Liver (tissue), 9 donors: Measurements from ENCODE around the gene MTF1. TPM values are rescaled to one million over a fixed set of nuclear protein-coding genes. Genes with fewer than 3 reads are reported as not detected.
A peak's percentile ranks its signal among the peaks of the same experiment; 100 is the strongest.

Experiments used
- DNase-seq: peaks from one replicate; pipeline ENCODE4 v3.0.0-alpha.2; 2017; ENCODE audit warnings: low spot score
- H3K27ac ChIP-seq, 2 donors: one replicate each; pipeline ENCODE4 v1.7.0; 2013; ENCODE audit warnings: inconsistent platforms in 2 of 2, low read length in 2 of 2, control low read depth in 1 of 2, low read depth in 1 of 2, mild to moderate bottlenecking in 1 of 2
- H3K27me3 ChIP-seq, 4 donors: one replicate each; pipeline versions ENCODE4 v1.6.1 to v1.7.0; 2013; ENCODE audit warnings: low read length in 3 of 4, inconsistent platforms in 1 of 4, mild to moderate bottlenecking in 1 of 4, moderate library complexity in 1 of 4; ENCODE audit not compliant: control insufficient read depth in 4 of 4, insufficient read depth in 4 of 4
- H3K36me3 ChIP-seq, 4 donors: one replicate each; pipeline versions ENCODE4 v1.6.1 to v1.7.0; 2013; ENCODE audit warnings: low read length in 3 of 4, mild to moderate bottlenecking in 3 of 4, low read depth in 1 of 4, moderate library complexity in 1 of 4; ENCODE audit not compliant: control insufficient read depth in 4 of 4, insufficient read depth in 3 of 4
- H3K4me1 ChIP-seq, 4 donors: one replicate each; pipeline versions ENCODE4 v1.6.1 to v1.7.0; 2013; ENCODE audit warnings: low read length in 3 of 4, mild to moderate bottlenecking in 3 of 4, moderate library complexity in 1 of 4; ENCODE audit not compliant: control insufficient read depth in 4 of 4, insufficient read depth in 4 of 4
- H3K4me3 ChIP-seq, 3 donors: one replicate each; pipeline versions ENCODE4 v1.6.1 to v1.7.0; 2013; ENCODE audit warnings: low read length in 3 of 3, control low read depth in 1 of 3, low read depth in 1 of 3, mild to moderate bottlenecking in 1 of 3
- H3K9ac ChIP-seq, 2 donors: one replicate each; pipeline ENCODE4 v1.7.0; 2013; ENCODE audit warnings: low read length in 2 of 2, mild to moderate bottlenecking in 2 of 2, moderate library complexity in 2 of 2, control low read depth in 1 of 2, low read depth in 1 of 2
- H3K9me3 ChIP-seq, 4 donors: one replicate each; pipeline versions ENCODE4 v1.6.1 to v1.7.0; 2013; ENCODE audit warnings: low read length in 3 of 4; ENCODE audit not compliant: control insufficient read depth in 4 of 4
- ATF3 ChIP-seq: IDR thresholded peaks from 2 replicates; pipeline ENCODE4 v1.6.1; 2016; ENCODE audit warnings: antibody characterized with exemption
- EGR1 ChIP-seq, 2 donors: IDR thresholded peaks; 2 replicates each; pipeline ENCODE4 v1.6.1; 2016 to 2018; ENCODE audit warnings: antibody characterized with exemption in 2 of 2, low read depth in 2 of 2
- FOXA1 ChIP-seq: IDR thresholded peaks from 2 replicates; pipeline ENCODE4 v1.6.1; 2016; ENCODE audit warnings: antibody characterized with exemption
- FOXA2 ChIP-seq: IDR thresholded peaks from 2 replicates; pipeline ENCODE4 v1.6.1; 2016; ENCODE audit warnings: antibody characterized with exemption
- GABPA ChIP-seq, 2 donors: IDR thresholded peaks in 1 of 2; conservative IDR thresholded peaks in 1 of 2; 2 replicates each; pipeline ENCODE4 v1.6.1; 2016; ENCODE audit warnings: antibody characterized with exemption in 2 of 2, mild to moderate bottlenecking in 1 of 2, moderate library complexity in 1 of 2
- HNF4G ChIP-seq: IDR thresholded peaks from 2 replicates; pipeline ENCODE4 v1.6.1; 2016; ENCODE audit warnings: antibody characterized with exemption
- JUND ChIP-seq, 2 donors: IDR thresholded peaks; 2 replicates each; pipeline ENCODE4 v1.6.1; 2016; ENCODE audit warnings: antibody characterized with exemption in 2 of 2
- NR2F2 ChIP-seq: IDR thresholded peaks from 2 replicates; pipeline ENCODE4 v1.6.1; 2016; ENCODE audit warnings: antibody characterized with exemption
- RAD21 ChIP-seq, 2 donors: IDR thresholded peaks; 2 replicates each; pipeline ENCODE4 v1.6.1; 2016; ENCODE audit warnings: antibody characterized with exemption in 2 of 2, mild to moderate bottlenecking in 2 of 2
- REST ChIP-seq: IDR thresholded peaks from 2 replicates; pipeline ENCODE4 v1.6.1; 2016; ENCODE audit warnings: antibody characterized with exemption, mild to moderate bottlenecking
- RXRA ChIP-seq, 2 donors: IDR thresholded peaks; 2 replicates each; pipeline ENCODE4 v1.6.1; 2017 to 2018; ENCODE audit warnings: antibody characterized with exemption in 2 of 2, mild to moderate bottlenecking in 1 of 2
- SP1 ChIP-seq: IDR thresholded peaks from 2 replicates; pipeline ENCODE4 v1.6.1; 2018; ENCODE audit warnings: antibody characterized with exemption, mild to moderate bottlenecking
- TAF1 ChIP-seq: conservative IDR thresholded peaks from 2 replicates; pipeline ENCODE4 v1.6.1; 2016; ENCODE audit warnings: antibody characterized with exemption, mild to moderate bottlenecking
- YY1 ChIP-seq: IDR thresholded peaks from 2 replicates; pipeline ENCODE4 v1.6.1; 2016; ENCODE audit warnings: antibody characterized with exemption, mild to moderate bottlenecking
- WGBS: extraction: QIAGEN DNeasy Blood & Tissue Kit; methylation state at CpG from one replicate; pipeline ENCODE4 v1.1.7; 2013; 5-methylcytosine and 5-hydroxymethylcytosine counted together
- polyA plus RNA-seq, 2 donors: library from polyadenylated mRNA; stranded (reverse) in 1 of 2; unstranded in 1 of 2; fragments of 200-250 nt in 1 of 2; fragments of >200 nt in 1 of 2; fragmentation: Nextera tagmentation in 1 of 2; extraction: Ambion mirVana in 1 of 2; gene quantifications; one replicate each; pipeline versions ENCODE4 v1.2.1 to v1.2.3, GENCODE V29; 2013 to 2015
- total RNA-seq, 2 donors: library from RNA; depleted of rRNA; stranded (reverse); fragments of >200 nt; gene quantifications; one replicate each; pipeline ENCODE4 v1.2.3, GENCODE V29; 2014
- TF ChIP-seq, protein P1 (sequence below): fragments of 150-350 bp; IDR thresholded peaks from 2 replicates; pipeline ENCODE4 v1.5.1; 2017; ENCODE audit warnings: improper control_type of control experiment, low read depth, low read length; ENCODE audit not compliant: missing input control
- TF ChIP-seq, protein P2 (sequence below): IDR thresholded peaks from 2 replicates; pipeline ENCODE4 v1.6.1; 2016; ENCODE audit warnings: antibody characterized with exemption
- donor health status: healthy.
- donor health status: healthy.
- donor health status: healthy.
- donor health status: healthy.
- donor health status: healthy.

The MTF1 gene
- total and polyA plus RNA-seq, 4 donors: 2.3 to 3.3 (median 3.0) TPM

DNA sequence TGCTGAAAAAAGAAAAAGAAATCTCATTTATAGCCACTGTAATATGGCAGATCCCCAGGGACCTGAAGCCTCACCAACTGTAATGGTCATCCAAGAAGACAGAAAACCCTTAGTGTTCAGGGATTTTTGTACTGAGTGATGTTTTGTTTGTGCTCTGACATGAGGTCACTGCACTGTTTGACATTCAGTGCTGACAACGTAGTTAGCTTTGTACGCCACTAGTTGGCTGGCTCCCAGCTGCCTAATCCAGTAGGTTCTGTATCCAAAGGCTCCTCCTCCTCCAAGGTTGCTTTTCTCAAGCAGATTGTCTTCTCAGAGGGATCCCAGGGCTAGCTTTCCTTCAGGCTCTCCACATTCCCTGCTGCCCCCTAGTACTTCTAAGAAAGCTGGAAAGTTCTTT, 41.9 kb downstream of the MTF1 start:
- Histone ChIP-seq H3K9ac (no peak overlapping the region), H3K4me3 (no peak overlapping the region), H3K4me1 (peaks cover 0 to 9% (median 6%) of the 10 kb centered on the region in 4 donors), H3K27ac (peak overlapping the region; percentile 33 to 44), H3K36me3 (peaks cover 10 to 48% (median 27%) of the 10 kb centered on the region in 4 donors), H3K27me3 (no peaks in the 10 kb centered on the region), H3K9me3 (no peaks in the 10 kb centered on the region)
- WGBS: 15% methylated on average over 2 of the region's 2 CpGs
- TF ChIP-seq, protein P1, sequence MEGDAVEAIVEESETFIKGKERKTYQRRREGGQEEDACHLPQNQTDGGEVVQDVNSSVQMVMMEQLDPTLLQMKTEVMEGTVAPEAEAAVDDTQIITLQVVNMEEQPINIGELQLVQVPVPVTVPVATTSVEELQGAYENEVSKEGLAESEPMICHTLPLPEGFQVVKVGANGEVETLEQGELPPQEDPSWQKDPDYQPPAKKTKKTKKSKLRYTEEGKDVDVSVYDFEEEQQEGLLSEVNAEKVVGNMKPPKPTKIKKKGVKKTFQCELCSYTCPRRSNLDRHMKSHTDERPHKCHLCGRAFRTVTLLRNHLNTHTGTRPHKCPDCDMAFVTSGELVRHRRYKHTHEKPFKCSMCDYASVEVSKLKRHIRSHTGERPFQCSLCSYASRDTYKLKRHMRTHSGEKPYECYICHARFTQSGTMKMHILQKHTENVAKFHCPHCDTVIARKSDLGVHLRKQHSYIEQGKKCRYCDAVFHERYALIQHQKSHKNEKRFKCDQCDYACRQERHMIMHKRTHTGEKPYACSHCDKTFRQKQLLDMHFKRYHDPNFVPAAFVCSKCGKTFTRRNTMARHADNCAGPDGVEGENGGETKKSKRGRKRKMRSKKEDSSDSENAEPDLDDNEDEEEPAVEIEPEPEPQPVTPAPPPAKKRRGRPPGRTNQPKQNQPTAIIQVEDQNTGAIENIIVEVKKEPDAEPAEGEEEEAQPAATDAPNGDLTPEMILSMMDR: no peak
- TF ChIP-seq JUND (IDR thresholded peaks at IDR 0.05) (peak in 1 of 2 donors; percentile 11), GABPA (IDR thresholded peaks at IDR 0.05 in 1 of 2, conservative IDR thresholded peaks at IDR 0.05 in 1 of 2) (peak in 1 of 2 donors; percentile 12)
- no peak for DNase-seq

DNA sequence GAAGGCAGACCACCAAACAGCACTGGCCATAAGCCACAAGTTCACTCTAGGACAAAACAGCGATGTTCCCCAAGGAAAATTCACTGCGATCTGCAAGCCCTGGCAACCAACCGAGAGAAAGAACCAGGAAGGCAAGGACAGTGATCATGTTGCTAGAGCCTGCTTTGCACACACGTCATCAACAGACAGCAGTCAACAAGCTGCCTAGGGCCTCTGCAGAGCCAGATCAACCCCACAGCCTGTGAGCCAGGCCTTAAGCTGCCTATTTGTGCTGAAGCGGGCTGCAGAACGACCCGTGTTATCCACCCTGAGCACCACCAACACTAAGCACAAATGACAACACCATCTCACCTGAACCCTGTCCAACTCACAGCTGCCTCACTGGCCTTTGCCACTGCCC, 45.1 kb downstream of the MTF1 start:
- Histone ChIP-seq H3K9me3 (no peaks in the 10 kb centered on the region), H3K36me3 (peaks cover 0 to 28% (median 12%) of the 10 kb centered on the region in 4 donors), H3K4me1 (peaks cover 4 to 17% (median 10%) of the 10 kb centered on the region in 4 donors), H3K9ac (no peak overlapping the region), H3K4me3 (no peak overlapping the region), H3K27ac (no peak overlapping the region), H3K27me3 (no peaks in the 10 kb centered on the region)
- WGBS: 95% methylated on average over 7 of the region's 7 CpGs
- TF ChIP-seq NR2F2: no peak
- no peak for TF ChIP-seq GABPA (IDR thresholded peaks at IDR 0.05 in 1 of 2, conservative IDR thresholded peaks at IDR 0.05 in 1 of 2)
- no peak for TF ChIP-seq YY1
- no peak for TF ChIP-seq RAD21 (IDR thresholded peaks at IDR 0.05)
- TF ChIP-seq ATF3: no peak
- no peak for TF ChIP-seq SP1
- TF ChIP-seq FOXA2: no peak
- TF ChIP-seq FOXA1: no peak
- TF ChIP-seq HNF4G: no peak
- TF ChIP-seq, protein P1: no peak
- no peak for TF ChIP-seq TAF1
- no peak for DNase-seq

DNA sequence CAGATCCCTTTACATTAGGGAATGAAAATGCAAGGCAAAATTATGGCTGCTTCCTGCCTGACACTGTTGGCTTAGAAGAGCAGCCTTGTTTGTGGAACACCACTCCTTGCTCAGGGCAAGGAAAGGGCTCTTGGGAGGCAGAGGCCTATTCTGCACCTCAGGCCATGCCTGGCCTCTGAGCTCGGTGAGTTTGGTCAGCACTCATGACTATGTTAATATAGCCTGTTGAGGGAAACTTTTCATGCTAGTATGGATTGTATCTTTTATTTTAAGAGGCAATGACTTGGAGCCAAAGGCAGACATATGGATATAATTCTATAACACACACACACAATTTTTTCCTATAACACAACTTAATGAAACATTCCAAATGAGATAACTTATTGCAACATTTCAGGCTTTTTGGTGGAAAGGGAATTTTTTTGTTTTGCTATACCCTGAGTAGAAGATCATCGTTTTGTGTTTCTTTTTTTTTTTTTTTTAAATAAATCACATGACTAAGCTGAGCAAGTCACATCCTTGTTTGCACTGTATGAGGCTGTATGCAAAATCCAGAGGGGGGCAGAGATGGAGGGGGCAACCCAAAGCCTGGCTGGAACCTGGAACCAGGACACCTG, 45.8 kb downstream of the MTF1 start:
- H3K4me1 ChIP-seq: peaks cover 6 to 24% (median 15%) of the 10 kb centered on the region in 4 donors
- H3K27me3 ChIP-seq: no peaks in the 10 kb centered on the region
- 87% methylated on average over 2 of the region's 2 CpGs for WGBS
- H3K27ac ChIP-seq: no peak overlapping the region
- H3K9ac ChIP-seq: no peak overlapping the region
- no peak for DNase-seq
- TF ChIP-seq FOXA2: no peak
- TF ChIP-seq, protein P2, sequence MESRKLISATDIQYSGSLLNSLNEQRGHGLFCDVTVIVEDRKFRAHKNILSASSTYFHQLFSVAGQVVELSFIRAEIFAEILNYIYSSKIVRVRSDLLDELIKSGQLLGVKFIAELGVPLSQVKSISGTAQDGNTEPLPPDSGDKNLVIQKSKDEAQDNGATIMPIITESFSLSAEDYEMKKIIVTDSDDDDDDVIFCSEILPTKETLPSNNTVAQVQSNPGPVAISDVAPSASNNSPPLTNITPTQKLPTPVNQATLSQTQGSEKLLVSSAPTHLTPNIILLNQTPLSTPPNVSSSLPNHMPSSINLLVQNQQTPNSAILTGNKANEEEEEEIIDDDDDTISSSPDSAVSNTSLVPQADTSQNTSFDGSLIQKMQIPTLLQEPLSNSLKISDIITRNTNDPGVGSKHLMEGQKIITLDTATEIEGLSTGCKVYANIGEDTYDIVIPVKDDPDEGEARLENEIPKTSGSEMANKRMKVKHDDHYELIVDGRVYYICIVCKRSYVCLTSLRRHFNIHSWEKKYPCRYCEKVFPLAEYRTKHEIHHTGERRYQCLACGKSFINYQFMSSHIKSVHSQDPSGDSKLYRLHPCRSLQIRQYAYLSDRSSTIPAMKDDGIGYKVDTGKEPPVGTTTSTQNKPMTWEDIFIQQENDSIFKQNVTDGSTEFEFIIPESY: no peak
- TF ChIP-seq EGR1 (IDR thresholded peaks at IDR 0.05; ENCODE audit: low read depth in 2 of 2): no peak
- TF ChIP-seq RAD21 (IDR thresholded peaks at IDR 0.05): no peak
- TF ChIP-seq JUND (IDR thresholded peaks at IDR 0.05): no peak
- no peak for TF ChIP-seq REST
- TF ChIP-seq GABPA (IDR thresholded peaks at IDR 0.05 in 1 of 2, conservative IDR thresholded peaks at IDR 0.05 in 1 of 2): no peak
- no peak for TF ChIP-seq ATF3
- no peak for TF ChIP-seq FOXA1
- TF ChIP-seq YY1: no peak
- TF ChIP-seq NR2F2: no peak
- TF ChIP-seq RXRA (IDR thresholded peaks at IDR 0.05): no peak
- no peak for TF ChIP-seq HNF4G
- no peaks in the 10 kb centered on the region for H3K9me3 ChIP-seq
- H3K36me3 ChIP-seq: peaks cover 0 to 24% (median 12%) of the 10 kb centered on the region in 4 donors
- H3K4me3 ChIP-seq: no peak overlapping the region
